Right lobe of liver (tissue), 6 donors: ENCODE measurements around the gene NETO2. TPM values are rescaled to one million over a fixed set of nuclear protein-coding genes. Genes with fewer than 3 reads are reported as not detected.
"Not testable (repeated sequence)": the region's sequence is repeated elsewhere in the genome, so short reads cannot be mapped to it uniquely, and the experiment has no call there.

ENCODE experiments used
- ATAC-seq, 4 donors: fragments of 200-7000 bp; cut with Tn5 transposase; one replicate each; pipeline ENCODE4 v1.9.1; 2020; ENCODE audit warnings: mild to moderate bottlenecking in 4 of 4, moderate library complexity in 4 of 4
- DNase-seq, 3 donors: peaks; one replicate each; pipeline ENCODE4 v3.0.0-alpha.2; 2020
- H3K27ac ChIP-seq, 3 donors: fragments of 200-600 bp; one replicate each; pipeline ENCODE4 v1.8.0; 2022
- H3K27me3 ChIP-seq, 2 donors: fragments of 200-600 bp; one replicate each; pipeline ENCODE4 v1.8.0; 2022
- H3K36me3 ChIP-seq, 4 donors: fragments of 200-600 bp; sonication (generic) in 1 of 4; one replicate each; pipeline versions ENCODE4 v1.5.1 to v1.8.0; 2017 to 2022; ENCODE audit warnings: control low read depth in 1 of 4
- H3K4me1 ChIP-seq, 4 donors: fragments of 200-600 bp; sonication (generic) in 1 of 4; one replicate each; pipeline versions ENCODE4 v1.5.1 to v1.8.0; 2017 to 2022; ENCODE audit warnings: control low read depth in 1 of 4
- H3K4me3 ChIP-seq, 3 donors: fragments of 200-600 bp; one replicate each; pipeline ENCODE4 v1.8.0; 2022
- H3K9me3 ChIP-seq, 4 donors: fragments of 200-600 bp; sonication (generic) in 1 of 4; one replicate each; pipeline versions ENCODE4 v1.5.1 to v1.8.0; 2017 to 2022; ENCODE audit warnings: control low read depth in 1 of 4
- CTCF ChIP-seq, 4 donors: fragments of 200-600 bp in 3 of 4; fragments of 450-650 bp in 1 of 4; IDR thresholded peaks; one replicate each; pipeline versions ENCODE4 v1.5.1 to v1.8.0; 2016 to 2022; ENCODE audit warnings: antibody characterized with exemption in 4 of 4, mild to moderate bottlenecking in 2 of 4
- POLR2A ChIP-seq: fragments of 450-650 bp; IDR thresholded peaks from one replicate; pipeline ENCODE4 v1.6.1; 2017; ENCODE audit warnings: antibody characterized with exemption, mild to moderate bottlenecking
- WGBS: methylation state at CpG from one replicate; pipeline ENCODE4 v1.1.6; 2018; ENCODE audit warnings: low coverage, low lambda C conversion rate; ENCODE audit not compliant: insufficient coverage; ENCODE audit errors: missing lambda C conversion rate; 5-methylcytosine and 5-hydroxymethylcytosine counted together
- intact Hi-C, 2 donors: fragments of 100-400 bp; cut with DNase I; formaldehyde crosslinking; loops; one replicate each; pipeline versions ENCODE4 v1.11.2 to v1.14.1; 2022
- total RNA-seq, 6 experiments: library from RNA; depleted of rRNA in 2 of 6; stranded (reverse); fragments of >200 nt in 2 of 6; fragmentation: NEBNext Ultra II Directional in 3 of 6; extraction: Animal tissue kit (Norgen Biotek cat#: 25700) in 3 of 6; gene quantifications; one replicate each; pipeline versions ENCODE4 v1.1.0 to v1.2.4, GENCODE V29; 2016 to 2023
- donor health status: DM: no; HTN: yes; CAD: no.
- donor health status: DM: no; HTN: no; CAD: no.
- donor health status: DM: no; HTN: no; CAD: no.
- donor health status: DM: no; HTN: yes; CAD: no.
- donor health status: DM: no; HTN: yes; CAD: no.

NETO2 gene
- total RNA-seq, 6 experiments from 2014 or later, result 0.29 to 1.6 (median 0.66) TPM

GRCh38 chr16:47063011-47063724, 80.6 kb downstream of the NETO2 start:
- Histone ChIP-seq H3K27ac (no peak overlapping the region), H3K36me3 (no peaks in the 10 kb centered on the region), H3K4me3 (no peak overlapping the region), H3K27me3 (no peaks in the 10 kb centered on the region), H3K4me1 (no peaks in the 10 kb centered on the region), H3K9me3 (no peaks in the 10 kb centered on the region)
- 57% methylated on average over 1 of the region's 7 CpGs for WGBS
- DNase-seq (peak in 1 of 3 donors; percentile 13), ATAC-seq (no peak)
- TF ChIP-seq CTCF (IDR thresholded peaks at IDR 0.05) (no peak), POLR2A (no peak)
- intact Hi-C loops, result no loop called here

GRCh38 chr16:47061204-47061603, 82.5 kb downstream of the NETO2 start:
- no peaks in the 10 kb centered on the region for H3K4me1 ChIP-seq
- 86% methylated on average over 8 of the region's 12 CpGs for WGBS
- H3K27ac ChIP-seq, result no peak overlapping the region
- TF ChIP-seq POLR2A (no peak), CTCF (IDR thresholded peaks at IDR 0.05) (no peak)
- H3K36me3 ChIP-seq, result no peaks in the 10 kb centered on the region
- no peak overlapping the region for H3K4me3 ChIP-seq
- DNase-seq, result peak in 1 of 3 donors; percentile 30
- H3K9me3 ChIP-seq, result no peaks in the 10 kb centered on the region
- intact Hi-C loops, result no loop called here
- ATAC-seq, result no peak
- no peaks in the 10 kb centered on the region for H3K27me3 ChIP-seq

- TF ChIP-seq POLR2A (no peak), CTCF (IDR thresholded peaks at IDR 0.05) (no peak)
- H3K9me3 ChIP-seq, result no peaks in the 10 kb centered on the region
- no peaks in the 10 kb centered on the region for H3K36me3 ChIP-seq
- DNase-seq, result no peak
- no peaks in the 10 kb centered on the region for H3K4me1 ChIP-seq
- no peak overlapping the region for H3K27ac ChIP-seq
- no CpG with 5 or more reads among the region's 3 CpGs for WGBS
- intact Hi-C loops, result no loop called here
- ATAC-seq, result no peak
- H3K27me3 ChIP-seq, result no peaks in the 10 kb centered on the region
- no peak overlapping the region for H3K4me3 ChIP-seq
Observed at GRCh38 chr16:47060596-47060995, 83.1 kb downstream of the NETO2 start.

- H3K36me3 ChIP-seq, result no peaks in the 10 kb centered on the region
- TF ChIP-seq CTCF (IDR thresholded peaks at IDR 0.05) (no peak), POLR2A (no peak)
- WGBS, result 86% methylated on average over 7 of the region's 7 CpGs
- intact Hi-C loops, result no loop called here
- ATAC-seq, result no peak
- H3K9me3 ChIP-seq, result no peaks in the 10 kb centered on the region
- DNase-seq, result no peak
- H3K4me1 ChIP-seq, result no peaks in the 10 kb centered on the region
- no peak overlapping the region for H3K4me3 ChIP-seq
- H3K27me3 ChIP-seq, result no peaks in the 10 kb centered on the region
- H3K27ac ChIP-seq, result no peak overlapping the region
Observed at GRCh38 chr16:47059991-47060390, 83.8 kb downstream of the NETO2 start.

GRCh38 chr16:47059130-47059529, 84.6 kb downstream of the NETO2 start:
- H3K27me3 ChIP-seq, DNase-seq, H3K4me1 ChIP-seq, H3K36me3 ChIP-seq, H3K4me3 ChIP-seq, intact Hi-C loops, H3K27ac ChIP-seq, ATAC-seq, H3K9me3 ChIP-seq: not testable (repeated sequence)
- 52% methylated on average over 2 of the region's 2 CpGs for WGBS
